ENCODE data around the gene MACROD2.

MACROD2 gene

DNA sequence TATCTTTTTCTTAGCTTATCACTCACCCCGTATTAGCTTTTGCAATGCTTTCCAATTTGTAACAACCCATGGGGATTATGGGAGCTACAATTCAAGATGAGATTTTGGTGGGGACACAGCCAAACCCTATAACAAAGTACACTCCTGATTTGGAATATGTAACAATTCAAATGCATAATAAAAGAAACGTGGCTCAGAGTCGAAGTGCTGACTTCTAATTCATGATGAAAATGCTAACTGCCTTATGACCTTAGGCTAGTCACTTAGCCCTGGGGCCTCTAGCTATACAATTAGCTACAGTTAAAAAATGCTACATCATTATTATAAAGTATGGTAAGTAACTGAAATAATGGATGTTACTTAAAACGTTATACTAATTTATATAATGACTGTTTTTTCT lies 1297.1 kb downstream of the MACROD2 start:
- no peak for DNase-seq (ENCODE audit: low spot score)
- TF ChIP-seq, protein P1, sequence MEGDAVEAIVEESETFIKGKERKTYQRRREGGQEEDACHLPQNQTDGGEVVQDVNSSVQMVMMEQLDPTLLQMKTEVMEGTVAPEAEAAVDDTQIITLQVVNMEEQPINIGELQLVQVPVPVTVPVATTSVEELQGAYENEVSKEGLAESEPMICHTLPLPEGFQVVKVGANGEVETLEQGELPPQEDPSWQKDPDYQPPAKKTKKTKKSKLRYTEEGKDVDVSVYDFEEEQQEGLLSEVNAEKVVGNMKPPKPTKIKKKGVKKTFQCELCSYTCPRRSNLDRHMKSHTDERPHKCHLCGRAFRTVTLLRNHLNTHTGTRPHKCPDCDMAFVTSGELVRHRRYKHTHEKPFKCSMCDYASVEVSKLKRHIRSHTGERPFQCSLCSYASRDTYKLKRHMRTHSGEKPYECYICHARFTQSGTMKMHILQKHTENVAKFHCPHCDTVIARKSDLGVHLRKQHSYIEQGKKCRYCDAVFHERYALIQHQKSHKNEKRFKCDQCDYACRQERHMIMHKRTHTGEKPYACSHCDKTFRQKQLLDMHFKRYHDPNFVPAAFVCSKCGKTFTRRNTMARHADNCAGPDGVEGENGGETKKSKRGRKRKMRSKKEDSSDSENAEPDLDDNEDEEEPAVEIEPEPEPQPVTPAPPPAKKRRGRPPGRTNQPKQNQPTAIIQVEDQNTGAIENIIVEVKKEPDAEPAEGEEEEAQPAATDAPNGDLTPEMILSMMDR (IDR thresholded peaks at IDR 0.05; ENCODE audit: extremely low read depth, missing control alignments) = no peak

DNA sequence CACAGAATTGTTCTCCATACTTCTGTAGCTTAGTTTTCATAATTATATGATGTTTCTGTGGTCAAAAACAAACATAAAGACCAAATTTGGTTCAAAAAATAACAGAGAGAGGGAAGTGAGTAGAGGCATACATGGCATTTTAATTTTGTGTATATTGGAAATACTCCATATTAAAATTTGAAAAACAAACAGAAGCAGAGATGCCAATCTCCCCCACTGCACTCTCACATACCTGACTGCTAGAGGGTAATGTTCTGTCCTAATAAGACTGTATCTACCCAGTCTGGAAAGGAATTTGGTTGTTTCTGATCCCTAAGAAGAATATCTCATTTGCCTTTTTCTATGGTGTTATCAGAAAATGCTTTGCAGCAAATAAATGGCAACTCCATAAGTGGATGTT lies 1301.1 kb downstream of the MACROD2 start:
- DNase-seq (ENCODE audit: low spot score) = no peak
- TF ChIP-seq, protein P1 (IDR thresholded peaks at IDR 0.05; ENCODE audit: extremely low read depth, missing control alignments) = no peak

DNA sequence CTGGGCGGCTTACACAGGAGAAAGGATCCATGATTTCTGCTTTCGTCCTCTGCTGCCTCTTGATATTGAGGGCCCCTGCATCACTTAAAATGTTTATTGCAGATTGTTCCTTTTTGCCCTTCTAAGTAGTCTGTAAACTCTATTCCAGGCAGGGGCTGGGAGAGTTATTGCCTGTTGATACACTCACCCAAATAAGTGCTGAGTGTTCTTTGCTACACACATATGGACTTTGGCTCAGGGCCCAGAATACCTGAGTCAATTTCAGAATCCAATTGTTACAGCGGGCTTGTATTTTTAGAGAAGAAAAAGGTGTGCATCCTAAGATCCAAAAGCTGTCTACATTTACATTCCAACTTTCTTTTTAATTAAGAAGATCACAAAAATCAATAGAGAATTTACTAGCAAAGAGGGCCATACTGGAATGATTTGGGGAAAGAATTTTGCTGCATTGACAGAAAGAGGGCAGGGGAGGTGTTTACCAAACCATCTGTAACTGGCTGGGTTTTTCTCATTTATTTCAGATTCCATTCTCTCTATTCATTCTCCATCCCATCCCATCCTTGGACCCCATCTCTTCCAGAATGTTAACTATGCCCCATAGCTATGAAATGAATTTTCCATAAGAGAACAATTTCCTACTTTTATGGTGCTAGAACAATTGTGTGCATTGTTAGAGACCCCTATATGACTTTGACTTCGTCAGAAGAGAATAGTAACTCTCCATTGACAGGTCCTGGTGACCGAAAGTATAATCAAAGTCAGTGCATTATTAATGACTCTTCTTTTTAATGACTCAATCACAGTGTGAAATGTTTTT lies 1302.0 kb downstream of the MACROD2 start:
- TF ChIP-seq, protein P1 (IDR thresholded peaks at IDR 0.05; ENCODE audit: extremely low read depth, missing control alignments) = no peak
- DNase-seq (ENCODE audit: low spot score) = no peak

DNA sequence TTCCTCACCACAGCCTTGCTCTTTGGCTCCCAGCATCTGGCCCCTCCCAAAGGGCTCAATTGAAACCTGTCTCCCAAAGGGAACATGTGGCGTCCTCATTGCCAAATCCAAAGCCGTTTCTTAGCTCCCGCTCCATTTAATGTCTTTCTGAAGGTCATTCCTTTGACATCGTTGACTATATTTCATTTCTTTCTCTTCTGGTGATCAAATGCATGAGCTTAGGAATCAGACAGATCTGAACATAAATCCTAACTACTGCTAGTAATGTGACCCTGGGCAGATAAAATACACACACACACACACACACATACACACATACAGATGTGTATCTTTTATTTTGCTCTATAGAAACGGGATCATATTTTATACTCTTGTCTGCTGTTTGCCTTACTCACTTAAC lies 1306.8 kb downstream of the MACROD2 start:
- TF ChIP-seq, protein P1 (IDR thresholded peaks at IDR 0.05; ENCODE audit: extremely low read depth, missing control alignments) = no peak
- DNase-seq (ENCODE audit: low spot score) = no peak

DNA sequence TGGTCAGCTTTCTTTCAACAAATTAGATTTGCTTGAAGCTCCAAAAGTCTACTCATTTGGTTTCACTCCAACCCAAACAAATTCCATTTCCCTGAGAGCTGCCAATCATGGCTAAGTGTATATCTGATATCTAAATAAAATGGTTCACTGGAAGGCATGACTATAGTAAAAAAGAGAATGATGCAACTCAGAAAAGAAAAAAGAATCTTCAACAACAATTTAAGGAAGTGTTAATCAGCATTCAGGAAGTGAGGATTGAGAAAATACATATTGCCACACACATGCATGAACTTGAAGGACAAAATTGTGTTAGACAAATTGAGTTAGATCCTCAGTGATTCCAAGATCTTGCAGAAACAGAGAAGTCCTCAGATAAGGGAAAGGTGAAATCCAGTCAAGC lies 1315.0 kb downstream of the MACROD2 start:
- DNase-seq (ENCODE audit: low spot score) = no peak
- TF ChIP-seq, protein P1 (IDR thresholded peaks at IDR 0.05; ENCODE audit: extremely low read depth, missing control alignments) = no peak

DNA sequence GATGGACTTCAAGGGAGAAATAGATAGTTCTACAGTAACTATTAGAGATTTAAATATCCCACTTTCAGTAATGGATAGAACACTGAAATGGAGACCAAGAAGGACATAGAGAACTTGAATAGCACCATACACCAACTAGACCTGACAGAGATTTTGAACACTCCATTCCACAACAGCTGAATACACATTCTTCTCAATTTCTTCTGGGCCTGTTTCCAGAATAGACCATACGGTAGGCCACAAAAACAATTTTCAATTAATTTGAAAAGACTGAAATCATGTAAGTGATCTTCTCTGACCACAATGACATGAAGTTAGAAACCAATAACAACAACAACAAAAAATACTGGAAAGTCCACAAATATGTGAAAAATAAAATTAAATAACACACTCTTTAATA lies 1321.2 kb downstream of the MACROD2 start:
- no peak for DNase-seq (ENCODE audit: low spot score)
- TF ChIP-seq, protein P1 (IDR thresholded peaks at IDR 0.05; ENCODE audit: extremely low read depth, missing control alignments) = no peak

DNA sequence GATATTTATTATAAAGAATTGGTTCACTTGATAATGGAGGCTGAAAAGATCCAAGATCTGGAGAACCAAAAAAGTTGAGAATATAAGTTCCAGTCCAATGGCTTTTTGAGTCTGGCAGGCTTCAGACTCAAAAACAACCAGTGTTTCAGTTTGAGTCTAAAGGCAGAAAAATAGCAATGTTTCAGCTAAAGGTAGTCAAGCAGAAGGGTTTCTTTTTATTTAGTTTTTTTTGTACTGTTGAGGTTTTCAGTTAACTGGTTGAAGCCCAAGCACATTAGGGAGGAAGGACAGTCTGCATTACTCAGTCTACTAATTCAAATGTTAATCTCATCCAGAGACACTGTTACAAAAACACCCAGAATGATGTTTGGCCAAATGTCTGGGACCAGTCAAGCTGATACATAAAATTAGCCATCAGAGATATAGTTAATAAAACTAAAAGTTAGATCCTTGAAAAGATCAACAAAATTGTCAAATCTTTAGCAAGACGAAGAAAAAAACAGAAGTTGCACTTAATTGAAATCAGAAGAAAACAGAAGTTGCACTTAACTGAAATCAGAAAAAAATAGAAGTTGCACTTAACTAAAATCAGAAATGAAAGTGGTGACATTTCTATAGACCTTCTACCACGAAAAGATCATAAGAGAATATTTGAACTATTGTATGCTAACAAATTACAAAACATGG lies 1322.4 kb downstream of the MACROD2 start:
- TF ChIP-seq, protein P1 (IDR thresholded peaks at IDR 0.05; ENCODE audit: extremely low read depth, missing control alignments) = no peak
- DNase-seq (ENCODE audit: low spot score) = peak; percentile 9
